Breast epithelium (tissue), 4 donors: ENCODE measurements around the gene MFRP. TPM values are rescaled to one million over a fixed set of nuclear protein-coding genes. Genes with fewer than 3 reads are reported as not detected.

Experiments
- DNase-seq, 2 donors: peaks; one replicate each; pipeline ENCODE4 v3.0.0-alpha.2; 2019; ENCODE audit warnings: low spot score in 2 of 2
- H3K27ac ChIP-seq, 2 donors: fragments of 200-600 bp; sonication (generic) in 1 of 2; one replicate each; pipeline ENCODE4 v1.5.1; 2016 to 2019; ENCODE audit warnings: mild to moderate bottlenecking in 1 of 2
- H3K27me3 ChIP-seq, 2 donors: fragments of 200-600 bp; sonication (generic) in 1 of 2; one replicate each; pipeline versions ENCODE4 v1.5.1 to v1.6.0; 2017 to 2019; ENCODE audit warnings: control low read depth in 1 of 2, mild to moderate bottlenecking in 1 of 2
- H3K36me3 ChIP-seq: fragments of 200-600 bp; one replicate; pipeline ENCODE4 v1.5.1; 2019
- H3K4me1 ChIP-seq, 2 donors: fragments of 200-600 bp; sonication (generic); one replicate each; pipeline ENCODE4 v1.5.1; 2016 to 2019; ENCODE audit warnings: control low read depth in 1 of 2
- H3K4me3 ChIP-seq, 3 donors: fragments of 200-600 bp; sonication (generic); 1 replicate in 2 of 3; 2 replicates in 1 of 3; pipeline ENCODE4 v1.5.1; 2016 to 2019; ENCODE audit warnings: mild to moderate bottlenecking in 3 of 3, moderate library complexity in 2 of 3
- H3K9me3 ChIP-seq, 2 donors: fragments of 200-600 bp; sonication (generic) in 1 of 2; one replicate each; pipeline ENCODE4 v1.5.1; 2016 to 2019; ENCODE audit warnings: control low read depth in 1 of 2
- POLR2A ChIP-seq: fragments of 450-650 bp; IDR thresholded peaks from one replicate; pipeline ENCODE4 v1.6.1; 2016; ENCODE audit warnings: antibody characterized with exemption, mild to moderate bottlenecking, moderate library complexity
- POLR2AphosphoS5 ChIP-seq, 3 donors: sonication (generic); formaldehyde crosslinking; IDR thresholded peaks; one replicate each; pipeline ENCODE4 v1.6.1; 2017; ENCODE audit warnings: antibody characterized with exemption in 3 of 3
- intact Hi-C: fragments of 100-400 bp; cut with DNase I; formaldehyde crosslinking; loops from one replicate; pipeline ENCODE4 v1.15.1; 2023; ENCODE audit warnings: low total_unique reads
- total RNA-seq, 3 donors: library from RNA; depleted of rRNA; stranded (reverse); fragments of >200 nt; gene quantifications; one replicate each; pipeline ENCODE4 v1.1.0, GENCODE V29; 2016
- TF ChIP-seq, protein P1 (sequence below), 3 donors: fragments of 450-650 bp; IDR thresholded peaks; one replicate each; pipeline ENCODE4 v1.5.1; 2016 to 2017; ENCODE audit warnings: antibody characterized with exemption in 3 of 3, mild to moderate bottlenecking in 3 of 3, moderate library complexity in 3 of 3

MFRP gene
- total RNA-seq, 3 donors from 2014 or later: 0.16 TPM; not detected in 2

DNA sequence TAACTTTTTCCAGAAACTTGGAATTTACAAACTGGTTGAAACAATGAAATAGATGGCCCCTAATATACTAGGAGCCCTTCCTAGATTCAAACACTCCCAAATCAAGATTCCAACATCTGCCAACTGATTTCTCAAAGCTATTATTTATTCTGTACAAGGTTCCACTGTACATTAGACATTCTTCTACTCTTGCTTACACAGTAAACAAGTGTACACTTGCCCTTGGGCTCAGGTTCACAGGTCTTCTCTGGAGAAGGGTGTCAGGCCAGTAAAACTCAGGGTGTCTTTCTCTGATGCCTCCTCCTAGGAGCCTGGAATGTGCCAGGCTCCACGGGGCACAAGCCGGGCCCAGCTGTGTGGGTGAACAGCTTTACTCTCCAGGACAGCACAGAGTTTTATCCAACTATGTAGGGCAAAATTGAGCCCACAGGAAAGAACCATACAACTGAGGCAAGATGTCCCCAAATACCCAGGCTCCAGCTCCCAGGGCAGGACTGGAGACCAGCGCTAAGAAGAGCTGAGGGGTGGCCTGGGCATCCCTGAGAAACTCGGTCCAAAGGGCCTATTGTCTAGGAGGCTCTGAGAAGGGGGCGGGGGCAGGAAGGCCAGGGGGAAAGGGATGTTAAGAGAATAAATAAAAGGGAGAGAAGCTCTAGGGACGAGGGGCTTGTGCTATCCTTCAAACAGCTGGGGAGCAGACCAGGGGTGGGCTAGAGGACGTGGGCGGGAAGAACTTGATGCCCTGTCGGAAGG, 8.8 kb upstream of the MFRP start:
- intact Hi-C loops: loop anchor here (5.0 kb wide), 1 partner anchor 122 kb away; no protein-coding TSS in a partner anchor
- no peak overlapping the region for H3K4me3 ChIP-seq
- no peak for DNase-seq
- H3K27me3 ChIP-seq: no peaks in the 10 kb centered on the region
- H3K27ac ChIP-seq: no peak overlapping the region
- peaks cover 0 to 4% of the 10 kb centered on the region in 2 donors for H3K4me1 ChIP-seq
- H3K9me3 ChIP-seq: no peaks in the 10 kb centered on the region
- TF ChIP-seq, protein P1, sequence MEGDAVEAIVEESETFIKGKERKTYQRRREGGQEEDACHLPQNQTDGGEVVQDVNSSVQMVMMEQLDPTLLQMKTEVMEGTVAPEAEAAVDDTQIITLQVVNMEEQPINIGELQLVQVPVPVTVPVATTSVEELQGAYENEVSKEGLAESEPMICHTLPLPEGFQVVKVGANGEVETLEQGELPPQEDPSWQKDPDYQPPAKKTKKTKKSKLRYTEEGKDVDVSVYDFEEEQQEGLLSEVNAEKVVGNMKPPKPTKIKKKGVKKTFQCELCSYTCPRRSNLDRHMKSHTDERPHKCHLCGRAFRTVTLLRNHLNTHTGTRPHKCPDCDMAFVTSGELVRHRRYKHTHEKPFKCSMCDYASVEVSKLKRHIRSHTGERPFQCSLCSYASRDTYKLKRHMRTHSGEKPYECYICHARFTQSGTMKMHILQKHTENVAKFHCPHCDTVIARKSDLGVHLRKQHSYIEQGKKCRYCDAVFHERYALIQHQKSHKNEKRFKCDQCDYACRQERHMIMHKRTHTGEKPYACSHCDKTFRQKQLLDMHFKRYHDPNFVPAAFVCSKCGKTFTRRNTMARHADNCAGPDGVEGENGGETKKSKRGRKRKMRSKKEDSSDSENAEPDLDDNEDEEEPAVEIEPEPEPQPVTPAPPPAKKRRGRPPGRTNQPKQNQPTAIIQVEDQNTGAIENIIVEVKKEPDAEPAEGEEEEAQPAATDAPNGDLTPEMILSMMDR (IDR thresholded peaks at IDR 0.05): no peak
- TF ChIP-seq POLR2A: no peak
- no peak for TF ChIP-seq POLR2AphosphoS5 (IDR thresholded peaks at IDR 0.05)
- H3K36me3 ChIP-seq: no peaks in the 10 kb centered on the region

DNA sequence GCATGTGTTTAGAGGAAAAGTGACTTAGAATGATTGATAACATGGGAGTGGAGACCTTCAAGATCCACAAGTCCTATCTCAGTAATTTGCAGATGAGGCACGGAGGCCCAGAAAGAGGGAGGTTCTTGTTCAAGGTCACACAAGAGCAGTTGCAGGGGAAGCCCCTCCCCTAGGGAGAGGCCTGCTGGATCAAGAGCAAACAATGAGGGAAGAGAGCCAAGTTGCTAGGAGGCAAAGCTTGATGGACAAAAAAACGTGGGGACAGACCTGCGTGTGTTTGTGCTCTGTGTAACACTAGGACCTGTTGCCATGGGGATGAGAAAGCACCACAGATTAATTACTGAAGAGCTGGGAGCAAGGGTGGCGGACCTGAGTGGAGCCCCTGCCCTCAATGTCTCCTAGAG, 6.4 kb upstream of the MFRP start:
- intact Hi-C loops: no loop called here
- Histone ChIP-seq H3K9me3 (no peaks in the 10 kb centered on the region), H3K4me3 (no peak overlapping the region), H3K27ac (no peak overlapping the region), H3K4me1 (peaks cover 0 to 4% of the 10 kb centered on the region in 2 donors), H3K27me3 (no peaks in the 10 kb centered on the region), H3K36me3 (no peaks in the 10 kb centered on the region)
- TF ChIP-seq POLR2AphosphoS5 (IDR thresholded peaks at IDR 0.05) (no peak), POLR2A (no peak)
- TF ChIP-seq, protein P1 (IDR thresholded peaks at IDR 0.05): no peak
- no peak for DNase-seq

DNA sequence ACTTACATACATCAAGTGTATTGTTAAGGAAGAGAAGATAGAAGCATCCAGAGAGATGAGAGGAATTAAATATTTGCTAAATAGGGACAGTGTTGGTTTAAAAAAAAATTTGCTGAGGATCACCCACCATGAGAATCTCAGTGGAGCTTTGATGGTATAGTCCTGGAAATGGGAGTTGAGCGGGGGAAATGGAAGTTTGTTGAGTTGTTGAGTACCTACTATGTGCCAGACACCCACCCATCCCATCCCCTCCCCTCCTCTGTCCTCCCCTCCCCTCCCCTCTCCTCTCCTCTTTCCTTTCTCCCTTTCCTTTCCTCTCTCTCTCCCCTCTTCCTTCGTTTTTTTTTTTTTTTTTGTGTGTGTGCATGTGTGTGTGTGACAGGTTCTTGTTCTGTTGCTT, 4.7 kb upstream of the MFRP start:
- no peaks in the 10 kb centered on the region for H3K9me3 ChIP-seq
- no peaks in the 10 kb centered on the region for H3K27me3 ChIP-seq
- no peaks in the 10 kb centered on the region for H3K36me3 ChIP-seq
- H3K27ac ChIP-seq: no peak overlapping the region
- no peak for DNase-seq
- intact Hi-C loops: no loop called here
- H3K4me1 ChIP-seq: peaks cover 0 to 4% of the 10 kb centered on the region in 2 donors
- H3K4me3 ChIP-seq: no peak overlapping the region
- TF ChIP-seq, protein P1 (IDR thresholded peaks at IDR 0.05): no peak
- TF ChIP-seq POLR2A (no peak), POLR2AphosphoS5 (IDR thresholded peaks at IDR 0.05) (no peak)

DNA sequence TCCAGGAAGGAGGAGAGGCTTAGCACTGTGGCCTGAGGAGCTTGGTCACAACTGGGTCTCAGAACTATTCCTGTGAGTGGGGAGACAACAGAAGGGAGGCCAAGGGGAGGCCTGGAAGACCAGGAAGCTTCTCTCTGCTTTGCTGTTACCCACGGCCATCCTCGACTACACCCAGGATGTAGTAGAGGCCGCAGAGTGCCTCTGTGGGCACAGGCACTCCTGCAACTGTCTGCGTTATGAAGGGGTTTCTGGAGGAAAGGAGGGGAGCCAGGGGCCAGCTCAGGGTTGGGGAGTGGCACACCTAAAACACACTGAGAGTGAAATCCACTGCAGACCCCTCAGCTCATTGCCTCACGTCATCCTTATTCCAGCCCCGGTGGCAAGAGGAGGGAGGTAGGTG, 3.8 kb upstream of the MFRP start:
- no peaks in the 10 kb centered on the region for H3K9me3 ChIP-seq
- intact Hi-C loops: no loop called here
- no peak for DNase-seq
- no peak overlapping the region for H3K27ac ChIP-seq
- H3K27me3 ChIP-seq: no peaks in the 10 kb centered on the region
- no peaks in the 10 kb centered on the region for H3K36me3 ChIP-seq
- H3K4me3 ChIP-seq: no peak overlapping the region
- TF ChIP-seq, protein P1 (IDR thresholded peaks at IDR 0.05): no peak
- TF ChIP-seq POLR2A (no peak), POLR2AphosphoS5 (IDR thresholded peaks at IDR 0.05) (no peak)
- H3K4me1 ChIP-seq: peaks cover 0 to 4% of the 10 kb centered on the region in 2 donors

DNA sequence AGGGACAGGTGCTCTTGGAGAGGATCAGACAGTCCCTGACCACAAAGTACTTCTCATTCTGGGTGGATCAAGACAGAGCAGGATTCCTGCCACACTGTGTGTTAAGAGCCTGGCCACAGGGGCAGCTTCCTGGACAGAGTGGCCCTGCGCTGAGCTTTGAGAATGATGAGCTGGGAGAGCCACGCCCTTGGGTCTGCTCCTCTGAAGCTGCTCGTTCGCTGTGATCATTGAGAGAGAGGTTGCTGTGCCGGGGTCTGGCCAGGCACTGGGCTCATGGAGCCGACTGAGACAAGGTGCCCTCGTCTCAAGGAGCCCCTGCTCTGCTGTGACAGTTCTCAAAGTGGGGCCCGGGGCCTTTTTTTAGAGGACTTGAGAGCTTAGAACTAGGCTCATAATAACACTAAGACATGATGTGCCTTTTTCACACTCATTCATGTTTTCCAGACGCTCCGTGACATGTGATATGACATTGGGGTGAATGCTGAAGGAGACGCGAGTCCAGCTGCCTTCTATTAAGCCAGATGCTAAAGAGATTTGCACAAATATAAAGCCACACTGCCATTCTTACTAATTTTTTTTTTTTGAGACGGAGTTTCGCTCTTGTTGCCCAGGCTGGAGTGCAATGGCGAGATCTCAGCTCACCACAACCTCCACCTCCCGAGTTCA, 1.6 kb upstream of the MFRP start:
- H3K27ac ChIP-seq: no peak overlapping the region
- intact Hi-C loops: no loop called here
- peaks cover 0 to 4% of the 10 kb centered on the region in 2 donors for H3K4me1 ChIP-seq
- no peak overlapping the region for H3K4me3 ChIP-seq
- TF ChIP-seq, protein P1 (IDR thresholded peaks at IDR 0.05): no peak
- no peak for TF ChIP-seq POLR2A
- TF ChIP-seq POLR2AphosphoS5 (IDR thresholded peaks at IDR 0.05): no peak
- no peak for DNase-seq
- H3K27me3 ChIP-seq: no peaks in the 10 kb centered on the region
- no peaks in the 10 kb centered on the region for H3K36me3 ChIP-seq
- H3K9me3 ChIP-seq: no peaks in the 10 kb centered on the region
